ENCODE measurements around the gene TAF3.

DNA sequence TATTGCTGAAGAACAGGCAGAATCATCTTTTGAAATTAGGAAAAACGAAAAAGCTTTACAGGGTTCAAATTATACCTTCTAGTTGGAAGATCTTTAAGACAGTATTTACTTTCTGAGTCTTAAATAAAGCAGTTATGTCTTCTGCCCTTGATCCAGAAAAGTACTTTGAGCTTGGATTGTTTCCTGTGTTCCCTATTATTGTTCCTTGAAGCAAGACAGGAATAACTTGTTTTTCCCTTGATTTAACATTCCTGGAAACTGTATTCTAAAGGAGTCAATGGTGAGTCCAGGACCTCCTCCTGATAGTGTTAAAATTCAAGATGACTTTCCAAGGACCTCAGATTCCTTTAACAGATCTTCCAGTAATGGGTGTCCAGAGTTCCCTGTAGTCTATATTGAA is 161.9 kb downstream of the TAF3 start:
- TF ChIP-seq, protein P1, sequence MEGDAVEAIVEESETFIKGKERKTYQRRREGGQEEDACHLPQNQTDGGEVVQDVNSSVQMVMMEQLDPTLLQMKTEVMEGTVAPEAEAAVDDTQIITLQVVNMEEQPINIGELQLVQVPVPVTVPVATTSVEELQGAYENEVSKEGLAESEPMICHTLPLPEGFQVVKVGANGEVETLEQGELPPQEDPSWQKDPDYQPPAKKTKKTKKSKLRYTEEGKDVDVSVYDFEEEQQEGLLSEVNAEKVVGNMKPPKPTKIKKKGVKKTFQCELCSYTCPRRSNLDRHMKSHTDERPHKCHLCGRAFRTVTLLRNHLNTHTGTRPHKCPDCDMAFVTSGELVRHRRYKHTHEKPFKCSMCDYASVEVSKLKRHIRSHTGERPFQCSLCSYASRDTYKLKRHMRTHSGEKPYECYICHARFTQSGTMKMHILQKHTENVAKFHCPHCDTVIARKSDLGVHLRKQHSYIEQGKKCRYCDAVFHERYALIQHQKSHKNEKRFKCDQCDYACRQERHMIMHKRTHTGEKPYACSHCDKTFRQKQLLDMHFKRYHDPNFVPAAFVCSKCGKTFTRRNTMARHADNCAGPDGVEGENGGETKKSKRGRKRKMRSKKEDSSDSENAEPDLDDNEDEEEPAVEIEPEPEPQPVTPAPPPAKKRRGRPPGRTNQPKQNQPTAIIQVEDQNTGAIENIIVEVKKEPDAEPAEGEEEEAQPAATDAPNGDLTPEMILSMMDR (IDR thresholded peaks at IDR 0.05; ENCODE audit: borderline replicate concordance, extremely low read depth, low read length, poor library complexity, severe bottlenecking), result no peak
- no peak for TF ChIP-seq EZH2 (IDR thresholded peaks at IDR 0.05; ENCODE audit: borderline replicate concordance, low read depth, low read length, severe bottlenecking)

All from DND-41 (cell line).